HG03025 (cell line): ENCODE measurements around the gene HECW1.

Experiments
- ATAC-seq: cut with Tn5 transposase; IDR thresholded peaks from one replicate; pipeline ENCODE4 v1.9.1; 2021; ENCODE audit warnings: mild to moderate bottlenecking, moderate library complexity; ENCODE audit not compliant: unreplicated experiment, low FRiP score

HECW1 gene

DNA sequence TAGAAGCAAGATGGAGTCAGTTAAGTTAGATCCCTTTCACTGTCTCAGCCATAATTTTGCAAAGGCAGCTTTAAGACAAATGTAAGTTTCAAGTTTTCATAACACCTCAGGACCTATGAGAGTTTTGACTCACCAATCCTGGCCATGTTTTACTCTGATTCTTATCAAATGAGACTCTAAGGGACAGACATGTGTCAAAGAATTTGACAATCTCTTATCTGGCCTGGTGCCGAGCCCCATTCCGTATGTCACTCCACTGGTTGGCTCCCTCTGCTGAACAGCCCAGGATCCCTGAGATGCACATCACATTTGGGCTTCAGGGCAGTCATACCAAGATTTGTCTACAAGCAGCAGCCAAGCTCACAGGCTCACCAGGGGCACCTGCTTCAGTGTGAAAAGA is 282.9 kb downstream of the HECW1 start:
- ATAC-seq: no peak

DNA sequence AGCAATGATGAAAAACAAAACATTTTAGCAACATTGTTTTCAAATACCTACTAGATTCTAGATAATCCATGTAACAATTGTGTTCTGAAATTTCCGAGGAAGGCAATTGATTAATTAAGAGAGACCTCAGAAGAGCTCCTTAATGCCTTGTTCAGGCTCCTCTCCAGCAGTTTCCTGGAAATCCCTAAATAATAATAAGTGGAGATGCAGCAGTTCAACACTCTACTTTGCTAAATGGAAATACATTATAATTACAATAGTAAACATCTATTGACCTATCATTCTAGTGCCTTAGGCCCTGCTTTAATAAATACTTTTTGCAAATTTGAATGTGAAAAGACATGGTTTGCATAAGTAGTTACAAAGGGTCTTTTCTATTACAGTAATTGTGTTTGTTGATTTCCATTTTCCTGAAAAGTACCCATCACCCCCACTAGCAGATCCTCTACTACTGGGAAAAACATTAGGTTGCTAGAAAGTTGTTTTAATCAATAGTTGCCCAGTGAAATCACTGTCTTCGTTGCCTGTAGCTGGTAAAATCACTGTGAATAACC is 283.8 kb downstream of the HECW1 start:
- ATAC-seq: no peak

DNA sequence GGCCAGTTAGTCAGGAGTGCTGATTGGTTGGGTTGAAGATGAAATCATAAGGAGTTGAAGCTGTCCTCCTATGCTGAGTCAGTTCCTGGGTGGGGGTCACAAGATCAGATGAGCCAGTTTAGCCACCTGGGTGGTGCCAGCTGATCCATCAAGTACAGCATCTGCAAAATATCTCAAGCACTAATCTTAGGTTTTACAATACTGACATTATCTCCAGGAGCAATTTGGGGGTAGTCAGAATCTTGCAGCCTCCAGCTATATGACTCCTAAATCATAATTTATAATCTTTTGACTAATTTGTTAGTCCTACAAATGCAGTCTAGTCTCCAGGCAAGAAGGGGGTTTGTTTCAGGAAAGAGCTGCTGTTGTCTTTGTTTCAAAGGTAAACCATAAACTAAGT is 286.4 kb downstream of the HECW1 start:
- no peak for ATAC-seq

DNA sequence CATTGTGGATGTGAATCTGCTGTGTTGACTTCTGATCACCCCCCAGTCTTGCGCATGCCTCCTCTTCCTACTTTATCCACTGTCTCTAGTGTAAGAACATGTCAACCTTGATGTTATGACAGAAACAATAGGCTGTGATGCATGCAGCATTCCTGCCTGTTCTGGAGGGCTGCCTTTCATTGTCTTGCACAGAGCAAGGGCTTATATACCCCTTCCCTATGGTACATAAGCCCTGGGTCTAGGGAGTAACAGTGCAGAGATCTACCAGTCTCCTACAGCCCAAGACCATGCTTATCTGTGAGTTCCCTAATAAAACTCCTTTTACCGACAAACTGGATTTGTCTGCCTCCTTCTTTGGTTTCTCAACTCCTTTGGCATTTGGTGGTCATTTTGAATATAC is 293.5 kb downstream of the HECW1 start:
- ATAC-seq: no peak

DNA sequence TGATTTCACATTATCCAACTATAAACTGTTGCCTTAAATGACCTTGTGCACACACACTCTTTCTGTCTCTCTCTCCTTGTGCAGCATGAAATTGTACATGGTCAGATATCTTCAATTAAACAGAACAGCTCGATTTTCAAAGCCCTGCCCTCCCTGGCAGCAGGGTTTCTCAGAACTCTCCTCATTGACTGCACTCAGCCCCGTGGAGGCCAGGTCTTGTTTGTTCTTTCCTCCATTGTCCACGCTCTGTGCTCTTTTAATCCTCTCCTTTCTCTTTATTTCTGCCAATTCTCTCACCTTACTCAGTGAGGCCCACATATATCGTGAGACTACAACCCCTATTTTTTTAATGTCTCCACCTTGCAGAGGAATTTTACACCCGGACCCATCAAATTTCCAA is 294.5 kb downstream of the HECW1 start:
- ATAC-seq: no peak

DNA sequence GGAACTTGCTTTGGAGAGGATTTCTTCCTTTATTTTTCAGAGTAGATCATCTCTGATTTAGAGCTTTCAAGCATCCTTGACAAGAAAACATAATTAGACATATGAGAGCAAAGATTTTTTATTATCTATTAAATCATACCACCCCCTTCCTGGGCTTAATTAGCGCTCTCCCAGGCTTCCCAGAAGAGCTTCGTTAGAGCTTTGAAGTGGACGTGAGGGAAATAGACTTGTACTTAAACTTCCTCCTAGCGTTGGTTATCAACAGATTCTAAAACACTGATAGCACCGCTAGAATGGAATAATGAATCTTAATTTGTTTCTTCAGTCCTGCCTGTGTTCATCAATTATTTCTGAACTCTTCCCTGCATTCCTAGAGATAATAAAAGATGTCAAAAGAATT is 296.5 kb downstream of the HECW1 start:
- ATAC-seq: no peak

DNA sequence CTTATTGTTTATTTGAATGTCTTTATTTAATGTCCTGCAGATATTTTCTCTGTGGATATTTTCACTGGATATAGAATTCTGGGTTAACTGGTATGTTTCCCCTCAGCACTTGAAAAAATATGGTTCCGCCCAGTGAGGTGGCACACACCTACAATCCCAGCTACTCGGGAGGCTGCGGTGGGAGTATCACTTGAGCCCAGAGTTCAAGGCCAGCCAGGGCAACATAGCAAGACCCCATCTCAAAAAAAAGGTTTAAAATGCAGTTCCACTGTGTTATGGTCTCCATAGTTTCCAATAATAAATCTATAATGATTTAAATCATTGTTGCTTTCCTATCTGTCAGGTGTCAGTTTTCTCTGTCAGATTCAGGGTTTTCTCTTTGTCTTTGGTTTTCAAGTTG is 305.0 kb downstream of the HECW1 start:
- no peak for ATAC-seq

DNA sequence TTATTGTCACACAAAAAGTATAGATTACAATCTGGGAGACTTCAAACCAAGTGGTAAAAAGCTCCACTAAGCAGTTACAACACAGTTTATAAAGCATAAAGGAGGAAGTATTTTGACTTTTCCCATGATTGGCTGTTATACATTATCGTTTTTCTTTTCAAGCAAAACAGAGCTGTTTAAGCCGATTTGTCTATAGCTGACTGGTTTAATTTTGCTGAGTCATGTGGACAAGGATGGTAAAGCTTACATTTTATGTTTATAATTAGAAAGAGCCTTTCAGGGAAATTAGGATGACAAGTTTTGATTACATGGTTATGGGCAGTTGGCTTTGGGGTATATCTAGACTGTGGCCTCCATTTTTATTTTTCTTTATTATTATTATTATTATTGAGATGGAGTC is 318.0 kb downstream of the HECW1 start:
- no peak for ATAC-seq

DNA sequence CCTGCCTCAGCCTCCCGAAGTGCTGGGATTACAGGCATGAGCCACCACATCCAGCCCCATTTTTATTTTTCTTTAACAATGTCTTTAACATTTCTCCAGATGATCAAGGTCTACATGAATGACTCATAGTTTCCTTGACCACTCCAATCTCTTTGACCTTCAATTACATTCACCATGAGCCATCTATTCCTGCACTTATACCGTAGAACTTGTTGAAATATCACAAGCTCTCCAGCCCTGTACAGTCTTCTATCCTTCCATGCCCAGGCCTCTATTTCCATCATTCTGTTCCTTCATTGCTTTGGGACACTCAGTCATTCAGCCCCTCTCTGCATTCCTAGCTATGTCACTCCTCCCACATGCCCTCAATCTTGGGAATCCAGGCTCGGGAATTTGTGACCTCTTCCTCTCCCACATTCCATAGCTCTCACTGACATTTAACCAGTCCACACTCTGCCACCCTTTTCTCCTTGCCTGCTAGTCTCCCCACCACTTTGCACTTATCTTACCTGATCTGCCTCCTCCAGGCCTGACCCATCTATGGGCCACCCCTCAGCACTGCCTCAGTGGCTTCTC is 318.7 kb downstream of the HECW1 start:
- ATAC-seq: no peak

DNA sequence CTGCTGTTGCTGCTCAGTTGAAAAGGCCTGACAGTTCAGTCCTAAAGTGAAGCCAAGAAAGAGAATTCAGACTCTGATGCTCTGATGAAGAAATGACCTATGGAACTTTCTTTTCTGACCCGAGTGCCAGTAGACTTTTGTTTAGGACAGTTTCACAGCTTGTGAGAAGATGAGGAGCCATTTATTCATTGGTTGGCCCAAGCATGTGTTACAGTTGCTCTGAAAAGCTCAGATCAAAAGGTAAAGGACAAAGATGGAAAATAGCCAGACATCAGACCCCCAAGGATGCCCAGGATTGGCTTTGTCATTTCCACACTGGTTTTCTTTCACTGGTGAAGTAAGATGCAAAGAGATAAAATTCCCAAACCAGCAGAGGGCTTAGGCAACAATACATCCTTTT is 321.2 kb downstream of the HECW1 start:
- ATAC-seq: no peak

DNA sequence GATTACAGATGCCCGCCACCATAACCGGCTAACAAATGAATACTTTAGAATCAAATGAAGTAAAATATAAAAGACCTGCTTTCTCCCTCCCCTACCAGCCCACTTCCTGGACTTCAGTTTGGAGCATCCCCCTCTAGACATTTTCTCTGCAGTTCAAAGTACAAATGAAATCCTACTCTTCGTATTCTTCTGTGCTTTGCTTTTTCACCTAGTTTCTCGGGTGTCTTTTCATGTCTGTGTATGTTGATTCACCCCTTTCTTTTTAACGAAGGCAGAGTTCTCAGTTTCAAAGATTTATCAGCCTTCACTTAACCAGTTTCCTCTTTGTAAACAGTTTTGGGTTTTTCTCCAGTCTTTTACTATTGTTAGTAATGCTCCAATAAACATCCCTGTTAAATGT is 324.6 kb downstream of the HECW1 start:
- ATAC-seq: no peak

DNA sequence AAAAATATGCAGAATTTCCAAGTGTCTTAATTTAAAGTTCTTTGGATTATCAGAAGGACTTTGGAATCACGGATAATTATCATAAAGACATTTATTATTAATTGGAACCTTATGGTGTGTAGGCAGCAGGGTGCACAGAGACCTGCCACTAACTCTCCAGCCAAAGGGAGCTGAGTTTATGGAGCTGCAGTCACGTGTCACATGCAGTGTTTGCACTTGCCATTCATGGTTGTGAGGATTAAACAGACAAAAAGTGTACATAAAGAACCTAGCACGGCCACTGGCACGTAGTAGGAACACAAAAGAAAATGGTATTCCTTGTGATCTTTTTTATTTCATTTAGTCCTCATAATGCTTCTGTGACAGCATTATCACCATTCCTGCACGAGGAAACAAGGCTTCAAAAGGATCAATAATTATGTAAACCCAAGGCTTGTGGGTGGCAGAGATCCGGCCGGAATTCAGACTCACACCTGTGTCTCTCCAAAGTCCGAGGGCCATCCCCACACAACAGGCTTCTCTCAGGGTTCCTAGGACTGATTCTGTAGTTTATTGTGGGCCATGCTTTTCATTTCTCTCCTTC is 326.5 kb downstream of the HECW1 start:
- ATAC-seq: no peak

DNA sequence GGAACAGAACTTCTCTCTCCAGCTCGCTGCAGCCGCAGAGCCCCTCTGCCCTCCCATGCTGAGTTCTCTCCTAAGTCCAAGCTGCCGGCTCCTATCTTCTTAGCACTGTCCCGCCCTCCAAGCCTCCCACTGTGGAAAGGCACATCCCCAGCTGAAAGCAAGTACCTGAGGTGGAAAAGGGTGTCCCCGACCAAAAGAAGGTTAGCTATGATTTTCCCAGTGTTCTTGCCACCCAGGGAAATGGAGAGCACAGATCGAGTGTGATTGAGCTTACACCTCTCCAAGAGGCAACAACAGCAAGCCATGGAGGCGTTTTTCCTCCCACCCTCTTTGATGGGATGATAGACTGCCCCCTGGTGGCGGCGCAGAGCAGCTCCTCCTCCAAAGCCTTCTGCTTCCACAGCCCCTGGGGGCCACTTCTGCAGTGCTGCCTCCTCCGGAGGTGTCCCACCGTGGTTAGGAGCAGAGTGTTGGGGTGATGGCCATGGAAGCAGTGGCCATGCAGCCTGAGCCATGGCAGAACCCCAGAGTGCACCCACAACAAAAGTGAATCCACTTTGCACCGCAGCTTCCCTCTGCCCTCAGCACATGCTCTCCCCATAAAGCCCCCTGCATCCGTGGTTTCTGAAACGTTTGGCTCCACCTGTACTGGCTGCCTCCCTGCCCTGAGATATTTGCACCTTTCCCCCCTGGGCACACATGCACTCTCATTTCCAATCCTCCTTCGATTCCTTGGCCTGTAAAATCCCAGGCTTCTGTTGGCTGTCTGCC is 327.4 kb downstream of the HECW1 start:
- no peak for ATAC-seq

DNA sequence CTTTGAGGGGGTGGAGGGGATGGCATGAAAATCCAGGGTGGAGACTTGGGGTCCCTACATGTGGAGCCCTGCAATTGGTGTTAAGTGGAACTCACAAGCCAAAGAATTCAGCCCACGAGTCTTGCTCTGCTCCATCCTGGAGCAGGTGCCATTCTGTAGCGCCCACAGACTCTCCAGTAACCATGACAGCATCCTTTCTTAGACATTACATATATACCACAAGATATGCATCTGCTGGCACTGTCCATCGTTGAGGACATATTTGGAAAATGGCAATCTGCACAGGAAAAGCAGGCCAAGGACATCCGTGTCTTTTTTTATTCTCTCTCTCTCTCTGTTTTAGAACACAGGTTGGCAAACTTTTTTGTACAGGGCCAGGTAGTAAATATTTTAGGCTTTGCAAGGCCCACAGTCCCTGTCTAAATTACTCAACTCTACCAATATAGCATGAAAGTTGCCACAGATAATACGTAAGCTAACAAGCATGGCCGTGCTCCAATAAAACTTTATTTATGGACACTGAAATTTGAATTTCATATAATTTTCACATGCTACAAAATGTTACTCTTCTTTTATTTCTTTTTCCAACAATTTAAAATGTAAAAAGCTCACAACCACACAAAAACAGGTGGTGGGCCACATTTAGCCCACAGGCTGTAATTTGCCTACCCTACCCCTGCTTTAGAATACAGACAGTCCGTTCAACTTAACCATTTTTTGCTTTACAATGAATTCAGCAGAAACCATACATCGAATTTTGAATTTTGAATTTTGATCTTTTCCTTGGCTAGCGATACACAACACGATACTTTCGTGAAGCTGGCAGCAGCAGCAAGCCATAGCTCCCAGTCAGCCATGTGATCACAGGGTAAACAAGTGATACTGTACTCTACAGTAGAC is 329.0 kb downstream of the HECW1 start:
- ATAC-seq: no peak

DNA sequence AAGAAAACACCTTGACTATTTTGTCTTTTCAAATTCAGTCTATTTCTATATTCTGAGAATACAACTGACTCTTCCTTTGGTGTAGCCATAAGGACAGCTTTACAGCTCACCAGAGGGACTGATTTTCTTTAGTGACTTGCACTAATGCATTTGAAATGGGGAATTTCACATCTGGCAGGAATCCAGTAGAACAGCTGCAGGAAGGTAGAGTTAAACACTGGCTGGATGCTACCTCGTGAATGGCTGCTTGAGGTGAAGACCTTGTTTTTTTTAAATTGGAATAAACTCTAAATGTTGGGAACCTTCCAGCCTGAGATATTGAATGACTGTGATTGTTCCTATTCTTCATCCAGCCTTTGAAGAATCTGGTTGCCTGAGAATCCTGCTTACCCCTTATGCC is 330.9 kb downstream of the HECW1 start:
- ATAC-seq: no peak

DNA sequence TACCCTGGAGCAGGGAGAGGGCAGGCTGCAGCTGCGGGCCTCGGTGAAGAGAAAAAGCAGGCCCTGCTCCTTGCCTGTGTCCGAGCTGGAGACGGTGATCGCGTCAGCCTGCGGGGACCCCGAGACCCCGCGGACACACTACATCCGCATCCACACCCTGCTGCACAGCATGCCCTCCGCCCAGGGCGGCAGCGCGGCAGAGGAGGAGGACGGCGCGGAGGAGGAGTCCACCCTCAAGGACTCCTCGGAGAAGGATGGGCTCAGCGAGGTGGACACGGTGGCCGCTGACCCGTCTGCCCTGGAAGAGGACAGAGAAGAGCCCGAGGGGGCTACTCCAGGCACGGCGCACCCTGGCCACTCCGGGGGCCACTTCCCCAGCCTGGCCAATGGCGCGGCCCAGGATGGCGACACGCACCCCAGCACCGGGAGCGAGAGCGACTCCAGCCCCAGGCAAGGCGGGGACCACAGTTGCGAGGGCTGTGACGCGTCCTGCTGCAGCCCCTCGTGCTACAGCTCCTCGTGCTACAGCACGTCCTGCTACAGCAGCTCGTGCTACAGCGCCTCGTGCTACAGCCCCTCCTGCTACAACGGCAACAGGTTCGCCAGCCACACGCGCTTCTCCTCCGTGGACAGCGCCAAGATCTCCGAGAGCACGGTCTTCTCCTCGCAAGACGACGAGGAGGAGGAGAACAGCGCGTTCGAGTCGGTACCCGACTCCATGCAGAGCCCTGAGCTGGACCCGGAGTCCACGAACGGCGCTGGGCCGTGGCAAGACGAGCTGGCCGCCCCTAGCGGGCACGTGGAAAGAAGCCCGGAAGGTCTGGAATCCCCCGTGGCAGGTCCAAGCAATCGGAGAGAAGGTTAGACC is 332.5 kb downstream of the HECW1 start:
- ATAC-seq: no peak

DNA sequence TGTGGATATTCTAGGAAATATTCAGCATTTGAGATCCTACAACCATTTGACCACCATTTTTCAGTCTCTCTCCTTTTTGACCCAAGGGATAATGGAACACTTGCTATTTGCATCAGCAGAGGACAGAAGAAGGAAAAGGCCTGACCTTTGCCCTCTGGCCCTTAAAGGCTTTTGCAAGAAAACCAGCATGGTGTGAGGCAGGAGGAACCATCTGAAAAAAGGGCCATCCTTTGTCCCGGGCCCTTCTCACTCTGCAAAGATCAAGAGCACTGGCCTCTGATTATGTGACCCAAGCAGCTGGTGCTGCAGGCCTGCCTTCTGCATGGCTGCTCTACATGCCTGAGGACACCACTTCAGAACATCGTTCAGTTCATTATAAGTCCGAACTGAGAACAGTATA is 337.1 kb downstream of the HECW1 start:
- no peak for ATAC-seq

DNA sequence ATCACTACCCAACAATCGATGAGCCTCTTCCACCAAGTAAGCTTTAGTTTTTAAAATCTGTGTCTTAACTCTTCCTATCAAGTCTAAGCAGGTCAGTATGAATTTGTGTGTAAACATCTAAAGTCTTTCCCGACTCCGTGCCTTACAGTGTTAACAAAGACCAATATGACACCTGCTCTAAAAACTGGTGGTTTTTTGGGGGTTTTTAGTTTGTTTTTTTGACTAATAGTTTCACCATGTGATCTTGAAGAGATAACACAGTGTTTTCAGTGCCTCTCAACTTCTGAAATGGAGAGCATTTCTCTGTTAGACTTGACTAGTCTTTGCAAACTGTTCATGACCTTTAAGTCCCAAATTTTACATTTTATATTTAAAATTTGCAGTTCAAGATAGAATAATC is 338.4 kb downstream of the HECW1 start:
- ATAC-seq: no peak

DNA sequence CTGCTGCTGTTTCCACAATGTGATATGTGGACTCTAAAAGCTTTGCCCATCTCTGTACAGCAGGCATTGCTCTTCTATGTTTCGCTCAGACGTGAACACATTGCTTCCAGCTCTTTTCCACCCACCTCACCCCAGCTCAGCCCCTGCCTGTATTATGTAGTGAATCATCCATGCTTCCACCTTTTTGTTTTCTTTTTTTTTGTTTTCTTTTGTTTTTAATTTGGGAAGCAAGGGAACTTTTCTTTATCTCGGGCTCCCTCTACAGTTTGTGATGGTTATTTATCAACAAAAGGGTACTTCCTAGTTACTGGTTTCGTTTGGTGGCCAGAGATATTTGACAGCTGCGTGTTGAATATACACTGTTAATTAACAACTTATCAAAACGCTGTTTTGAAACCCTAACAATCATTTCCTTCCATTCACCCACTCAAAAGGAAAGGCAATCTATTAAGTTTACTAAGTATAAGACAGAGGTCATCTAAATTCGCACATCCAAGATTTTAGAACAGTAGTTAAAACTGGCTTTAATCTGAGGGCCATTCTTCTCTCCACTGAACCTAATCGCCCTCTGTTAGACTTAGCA is 342.6 kb downstream of the HECW1 start:
- ATAC-seq: no peak

DNA sequence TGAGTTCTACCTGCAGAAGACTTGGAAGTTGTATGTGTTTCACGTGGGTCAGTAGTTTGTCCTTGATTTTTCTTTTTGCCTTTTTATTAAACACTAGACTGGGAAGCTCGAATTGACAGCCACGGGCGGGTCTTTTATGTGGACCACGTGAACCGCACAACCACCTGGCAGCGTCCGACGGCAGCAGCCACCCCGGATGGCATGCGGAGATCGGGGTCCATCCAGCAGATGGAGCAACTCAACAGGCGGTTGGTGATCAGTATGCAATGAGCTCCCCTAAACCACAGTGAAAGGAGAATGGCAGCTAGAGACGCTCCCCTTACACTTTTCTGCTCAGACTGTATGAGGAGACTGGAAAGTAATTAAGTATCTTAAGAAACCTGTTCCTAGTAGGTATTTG is 343.8 kb downstream of the HECW1 start:
- no peak for ATAC-seq
